ENCODE measurements around the gene YPEL1. TPM values are rescaled to one million over a fixed set of nuclear protein-coding genes. Genes with fewer than 3 reads are reported as not detected.

The YPEL1 gene
- polyA plus RNA-seq, 3 donors = 1.0 to 2.3 (median 2.0) TPM

GRCh38 chr22:21755851-21756284 is 20.3 kb upstream of the YPEL1 start:
- TF ChIP-seq CTCF (IDR thresholded peaks at IDR 0.05) = no peak
- Histone ChIP-seq H3K4me3 (replicated peaks in 1 of 3; ENCODE audit: low read depth in 2 of 3, low read length in 3 of 3) (no peak overlapping the region), H3K27me3 (ENCODE audit: control insufficient read depth in 2 of 2, insufficient read depth in 2 of 2, low read length in 2 of 2) (no peaks in the 10 kb centered on the region), H3K4me1 (ENCODE audit: control insufficient read depth in 1 of 2, insufficient read depth in 2 of 2, low read length in 2 of 2) (no peaks in the 10 kb centered on the region), H3K27ac (ENCODE audit: low read depth in 1 of 2, low read length in 2 of 2) (no peak overlapping the region), H3K9me3 (replicated peaks in 1 of 2; ENCODE audit: control insufficient read depth in 1 of 2, insufficient read depth in 1 of 2, low read length in 2 of 2) (no peaks in the 10 kb centered on the region), H3K4me2 (replicated peaks; ENCODE audit: extremely low read depth, low read length, poor library complexity, severe bottlenecking) (no peak overlapping the region), H4K20me1 (ENCODE audit: insufficient read depth, low read length) (peaks cover 22% of the 10 kb centered on the region), H3K9ac (ENCODE audit: insufficient read depth, low read length, poor library complexity, severe bottlenecking) (no peak overlapping the region), H3K36me3 (replicated peaks in 1 of 2; ENCODE audit: control insufficient read depth in 1 of 2, insufficient read depth in 2 of 2, low read length in 2 of 2) (peaks cover 37 to 54% of the 10 kb centered on the region in 2 donors), H3K79me2 (ENCODE audit: insufficient read depth, low read length) (no peaks in the 10 kb centered on the region), H2AFZ (ENCODE audit: insufficient read depth, low read depth, low read length, poor library complexity, severe bottlenecking) (no peak overlapping the region)
- 94% methylated on average over 3 of the region's 5 CpGs for WGBS (ENCODE audit: insufficient coverage)
- peaks cover 40 to 63% of the 10 kb centered on the region in 2 donors for H3K36me3 Mint-ChIP-seq
- H3K4me3 Mint-ChIP-seq = no peak overlapping the region
- H3K27ac Mint-ChIP-seq = peak overlapping the region in 1 of 7 donors; percentile 39
- H3K4me1 Mint-ChIP-seq = peaks cover 13% of the 10 kb centered on the region
- H3K9me3 Mint-ChIP-seq = no peaks in the 10 kb centered on the region
- peaks cover 0 to 4% (median 1%) of the 10 kb centered on the region in 3 donors for H3K27me3 Mint-ChIP-seq (ENCODE audit: low read depth in 3 of 3)
- intact Hi-C loops (cut with micrococcal nuclease) = no loop called here
- no peak for DNase-seq

GRCh38 chr22:21754523-21754922 is 18.9 kb upstream of the YPEL1 start:
- peaks cover 0 to 4% (median 3%) of the 10 kb centered on the region in 3 donors for H3K27me3 Mint-ChIP-seq (ENCODE audit: low read depth in 3 of 3)
- WGBS (ENCODE audit: insufficient coverage) = 46% methylated on average over 4 of the region's 7 CpGs
- H3K79me2 ChIP-seq (ENCODE audit: insufficient read depth, low read length) = no peaks in the 10 kb centered on the region

More at GRCh38 chr22:21754523-21754922, 18.9 kb upstream of the YPEL1 start:
- no peak overlapping the region for H3K4me2 ChIP-seq (replicated peaks; ENCODE audit: extremely low read depth, low read length, poor library complexity, severe bottlenecking)
- H4K20me1 ChIP-seq (ENCODE audit: insufficient read depth, low read length) = peaks cover 14% of the 10 kb centered on the region
- peaks cover 25 to 41% of the 10 kb centered on the region in 2 donors for H3K36me3 ChIP-seq (replicated peaks in 1 of 2; ENCODE audit: control insufficient read depth in 1 of 2, insufficient read depth in 2 of 2, low read length in 2 of 2)
- peaks cover 13% of the 10 kb centered on the region for H3K4me1 Mint-ChIP-seq
- H3K9me3 Mint-ChIP-seq = no peaks in the 10 kb centered on the region
- no peak overlapping the region for H3K4me3 Mint-ChIP-seq
- H3K27ac Mint-ChIP-seq = peak overlapping the region in 3 of 7 donors; percentile 5 to 75 (median 68)
- no peaks in the 10 kb centered on the region for H3K4me1 ChIP-seq (ENCODE audit: control insufficient read depth in 1 of 2, insufficient read depth in 2 of 2, low read length in 2 of 2)
- no peak for TF ChIP-seq CTCF (IDR thresholded peaks at IDR 0.05)
- H3K9ac ChIP-seq (ENCODE audit: insufficient read depth, low read length, poor library complexity, severe bottlenecking) = no peak overlapping the region
- H3K27me3 ChIP-seq (ENCODE audit: control insufficient read depth in 2 of 2, insufficient read depth in 2 of 2, low read length in 2 of 2) = no peaks in the 10 kb centered on the region
- no peak overlapping the region for H2AFZ ChIP-seq (ENCODE audit: insufficient read depth, low read depth, low read length, poor library complexity, severe bottlenecking)
- H3K4me3 ChIP-seq (replicated peaks in 1 of 3; ENCODE audit: low read depth in 2 of 3, low read length in 3 of 3) = no peak overlapping the region
- H3K36me3 Mint-ChIP-seq = peaks cover 33 to 54% of the 10 kb centered on the region in 2 donors
- no peak for DNase-seq
- H3K27ac ChIP-seq (ENCODE audit: low read depth in 1 of 2, low read length in 2 of 2) = no peak overlapping the region
- intact Hi-C loops (cut with micrococcal nuclease) = no loop called here
- H3K9me3 ChIP-seq (replicated peaks in 1 of 2; ENCODE audit: control insufficient read depth in 1 of 2, insufficient read depth in 1 of 2, low read length in 2 of 2) = no peaks in the 10 kb centered on the region

Measured in CD14-positive monocyte (primary cell).